Small intestine (tissue), 7 donors: Measurements from ENCODE around the gene SDHB. TPM values are rescaled to one million over a fixed set of nuclear protein-coding genes. Genes with fewer than 3 reads are reported as not detected.
A peak's percentile ranks its signal among the peaks of the same experiment; 100 is the strongest.

ENCODE experiments used
- DNase-seq, 2 donors: peaks; one replicate each; pipeline versions ENCODE4 v3.0.0 to v3.0.0-alpha.2; 2013
- FAIRE-seq: peaks from 2 replicates; lab custom pipeline; 2012; peaks lifted over from hg19 to GRCh38; lab: Jason Lieb, UNC
- H3K27ac ChIP-seq, 3 donors: one replicate each; pipeline ENCODE4 v1.5.1; 2013; ENCODE audit warnings: low read length in 2 of 3, mild to moderate bottlenecking in 2 of 3, control low read depth in 1 of 3, inconsistent platforms in 1 of 3, low read depth in 1 of 3, moderate library complexity in 1 of 3
- H3K27me3 ChIP-seq, 3 donors: one replicate each; pipeline ENCODE4 v1.6.1; 2013; ENCODE audit warnings: low read length in 3 of 3, inconsistent platforms in 1 of 3; ENCODE audit not compliant: control insufficient read depth in 3 of 3, insufficient read depth in 3 of 3
- H3K36me3 ChIP-seq, 3 donors: one replicate each; pipeline ENCODE4 v1.6.1; 2013; ENCODE audit warnings: low read length in 3 of 3, inconsistent platforms in 1 of 3, low read depth in 1 of 3, mild to moderate bottlenecking in 1 of 3, moderate library complexity in 1 of 3; ENCODE audit not compliant: control insufficient read depth in 3 of 3, insufficient read depth in 2 of 3
- H3K4me1 ChIP-seq, 3 donors: one replicate each; pipeline ENCODE4 v1.6.1; 2013; ENCODE audit warnings: low read length in 2 of 3, inconsistent platforms in 1 of 3, low read depth in 1 of 3, mild to moderate bottlenecking in 1 of 3, moderate library complexity in 1 of 3; ENCODE audit not compliant: control insufficient read depth in 3 of 3, insufficient read depth in 2 of 3
- H3K4me3 ChIP-seq, 3 donors: one replicate each; pipeline ENCODE4 v1.5.1; 2013; ENCODE audit warnings: low read length in 3 of 3, control low read depth in 1 of 3, inconsistent platforms in 1 of 3, low read depth in 1 of 3, mild to moderate bottlenecking in 1 of 3, moderate library complexity in 1 of 3
- H3K9me3 ChIP-seq, 2 donors: one replicate each; pipeline ENCODE4 v1.6.1; 2013; ENCODE audit warnings: low read depth in 1 of 2, low read length in 1 of 2; ENCODE audit not compliant: control insufficient read depth in 2 of 2, insufficient read depth in 1 of 2
- WGBS, 3 donors: extraction: QIAGEN DNeasy Blood & Tissue Kit; methylation state at CpG; one replicate each; pipeline ENCODE4 v1.1.7; 2013; 5-methylcytosine and 5-hydroxymethylcytosine counted together
- polyA plus RNA-seq, 4 donors: library from polyadenylated mRNA; stranded (reverse) in 3 of 4; unstranded in 1 of 4; fragments of 200-250 nt in 3 of 4; fragments of 120-200 nt in 1 of 4; gene quantifications; one replicate each; pipeline versions ENCODE4 v1.2.1 to v1.2.3, GENCODE V29; 2013
- donor health status: healthy with polysubstance abuse.
- donor health status: control.
- donor health status: control.
- donor health status: Bipolar disorder and iron deficiency.
- donor health status: healthy.

SDHB gene
- polyA plus RNA-seq, 4 donors, result 145 to 380 (median 224) TPM

- H3K27me3 ChIP-seq, result peaks cover 0 to 4% (median 0%) of the 10 kb centered on the region in 3 donors
- no peak overlapping the region for H3K4me3 ChIP-seq
- no peak for FAIRE-seq
- H3K4me1 ChIP-seq, result peaks cover 0 to 37% (median 0%) of the 10 kb centered on the region in 3 donors
- DNase-seq, result no peak
- H3K9me3 ChIP-seq, result no peaks in the 10 kb centered on the region
- H3K36me3 ChIP-seq, result peaks cover 2 to 36% (median 6%) of the 10 kb centered on the region in 3 donors
- no peak overlapping the region for H3K27ac ChIP-seq
- 80 to 88% (median 87%) methylated on average over 10 of the region's 10 CpGs for WGBS, 3 donors
Observed at GRCh38 chr1:16981269-16981849, 72.5 kb downstream of the SDHB start.

GRCh38 chr1:16980473-16981268, 73.2 kb downstream of the SDHB start, which contains the start of gene MFAP2:
Gene MFAP2, minus strand, starts transcription at chr1:16980620. Its CDS starts 2,347 bp downstream, at chr1:16978273.
- no peaks in the 10 kb centered on the region for H3K9me3 ChIP-seq
- DNase-seq (peak in 1 of 2 donors; percentile 83), FAIRE-seq (no peak)
- peaks cover 0 to 36% (median 0%) of the 10 kb centered on the region in 3 donors for H3K36me3 ChIP-seq
- 8 to 15% (median 13%) methylated on average over 25 to 53 of the region's 53 CpGs for WGBS, 3 donors
- peak within 1 kb of the TSS in 2 of 3 donors; percentile 37 to 72 for H3K4me3 ChIP-seq
- peak within 1 kb of the TSS in 2 of 3 donors; percentile 49 to 60 for H3K27ac ChIP-seq
- peaks cover 0 to 4% (median 0%) of the 10 kb centered on the region in 3 donors for H3K27me3 ChIP-seq
- peaks cover 0 to 37% (median 0%) of the 10 kb centered on the region in 3 donors for H3K4me1 ChIP-seq

GRCh38 chr1:16979475-16980327, 74.1 kb downstream of the SDHB start:
- no peaks in the 10 kb centered on the region for H3K9me3 ChIP-seq
- H3K4me3 ChIP-seq, result peak overlapping the region in 2 of 3 donors; percentile 37 to 72
- WGBS, 3 donors, result 14 to 25% (median 22%) methylated on average over 39 to 44 of the region's 44 CpGs
- H3K4me1 ChIP-seq, result peaks cover 0 to 37% (median 0%) of the 10 kb centered on the region in 3 donors
- H3K36me3 ChIP-seq, result peaks cover 0 to 39% (median 0%) of the 10 kb centered on the region in 3 donors
- peak overlapping the region in 2 of 3 donors; percentile 49 to 60 for H3K27ac ChIP-seq
- FAIRE-seq (no peak), DNase-seq (peak in 1 of 2 donors; percentile 64)
- H3K27me3 ChIP-seq, result peaks cover 0 to 4% (median 0%) of the 10 kb centered on the region in 3 donors

GRCh38 chr1:16978567-16979474, 75.0 kb downstream of the SDHB start:
- no peak for FAIRE-seq
- H3K9me3 ChIP-seq, result no peaks in the 10 kb centered on the region
- H3K4me3 ChIP-seq, result peak overlapping the region in 1 of 3 donors; percentile 72
- peaks cover 0 to 37% (median 0%) of the 10 kb centered on the region in 3 donors for H3K36me3 ChIP-seq
- H3K4me1 ChIP-seq, result peaks cover 0 to 37% (median 0%) of the 10 kb centered on the region in 3 donors
- peak overlapping the region in 2 of 3 donors; percentile 51 to 54 for H3K27ac ChIP-seq
- DNase-seq, result peak in 1 of 2 donors; percentile 60
- peaks cover 0 to 4% (median 0%) of the 10 kb centered on the region in 3 donors for H3K27me3 ChIP-seq
- 54 to 82% (median 76%) methylated on average over 18 to 20 of the region's 20 CpGs for WGBS, 3 donors

GRCh38 chr1:16978139-16978538, 75.7 kb downstream of the SDHB start:
- Histone ChIP-seq H3K36me3 (peaks cover 0 to 42% (median 0%) of the 10 kb centered on the region in 3 donors), H3K4me3 (no peak overlapping the region), H3K9me3 (no peaks in the 10 kb centered on the region), H3K27ac (peak overlapping the region in 2 of 3 donors; percentile 19 to 35), H3K27me3 (peaks cover 0 to 4% (median 0%) of the 10 kb centered on the region in 3 donors), H3K4me1 (peaks cover 0 to 36% (median 0%) of the 10 kb centered on the region in 3 donors)
- 24 to 65% (median 37%) methylated on average over 4 of the region's 4 CpGs for WGBS, 3 donors
- DNase-seq (peak; percentile 29 to 44), FAIRE-seq (no peak)

GRCh38 chr1:16977377-16977776, 76.5 kb downstream of the SDHB start:
- DNase-seq (no peak), FAIRE-seq (no peak)
- H3K27ac ChIP-seq, result no peak overlapping the region
- 93 to 98% (median 95%) methylated on average over 5 of the region's 5 CpGs for WGBS, 3 donors
- peaks cover 0 to 4% (median 0%) of the 10 kb centered on the region in 3 donors for H3K27me3 ChIP-seq
- no peak overlapping the region for H3K4me3 ChIP-seq
- H3K4me1 ChIP-seq, result peaks cover 0 to 34% (median 0%) of the 10 kb centered on the region in 3 donors
- H3K36me3 ChIP-seq, result peaks cover 0 to 49% (median 0%) of the 10 kb centered on the region in 3 donors
- no peaks in the 10 kb centered on the region for H3K9me3 ChIP-seq

GRCh38 chr1:16976966-16977365, 76.9 kb downstream of the SDHB start:
- no peak overlapping the region for H3K4me3 ChIP-seq
- H3K4me1 ChIP-seq, result peaks cover 0 to 34% (median 0%) of the 10 kb centered on the region in 3 donors
- no peak for FAIRE-seq
- peaks cover 0 to 53% (median 0%) of the 10 kb centered on the region in 3 donors for H3K36me3 ChIP-seq
- H3K9me3 ChIP-seq, result no peaks in the 10 kb centered on the region
- no peak overlapping the region for H3K27ac ChIP-seq
- 83 to 88% (median 84%) methylated on average over 16 of the region's 16 CpGs for WGBS, 3 donors
- peaks cover 0 to 4% (median 0%) of the 10 kb centered on the region in 3 donors for H3K27me3 ChIP-seq
- DNase-seq, result no peak
